Measurements from ENCODE around the gene CGAS.

DNA sequence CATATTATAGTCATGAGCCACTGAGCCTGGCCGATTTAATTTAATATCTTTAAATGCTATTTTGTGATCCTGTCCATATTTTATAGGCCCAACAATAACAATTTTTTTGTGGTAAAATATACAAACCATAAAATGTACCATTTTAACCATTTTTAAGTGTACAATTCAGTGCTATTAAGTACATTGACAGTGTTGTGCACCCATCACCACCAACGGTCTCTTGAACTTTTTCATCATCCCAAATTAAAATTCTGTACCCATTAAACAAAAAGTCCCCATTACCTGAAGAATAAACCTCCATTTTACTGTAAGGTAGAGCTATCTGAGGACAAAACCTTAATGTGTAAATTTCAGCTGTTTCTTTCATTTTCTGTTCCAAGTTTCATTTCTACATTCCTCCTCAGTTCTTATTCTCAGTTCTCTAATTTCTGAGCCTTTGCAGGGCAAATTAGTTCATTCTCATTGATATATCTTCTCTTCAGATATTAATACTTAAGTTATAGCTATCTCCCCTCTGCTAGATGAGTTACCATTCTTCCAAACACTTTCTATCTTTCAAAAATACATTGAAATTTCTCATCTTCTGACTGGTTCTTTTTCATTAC lies 19.7 kb upstream of the CGAS start:
- TF ChIP-seq CTCF (IDR thresholded peaks at IDR 0.05) (no peak), POLR2AphosphoS5 (IDR thresholded peaks at IDR 0.05) (no peak), POLR2A (IDR thresholded peaks at IDR 0.05) (no peak)
